Liver (tissue), 9 donors: ENCODE results near the gene TRAK2. TPM values are rescaled to one million over a fixed set of nuclear protein-coding genes. Genes with fewer than 3 reads are reported as not detected.
A peak's percentile ranks its signal among the peaks of the same experiment; 100 is the strongest.

Experiments used
- DNase-seq: peaks from one replicate; pipeline ENCODE4 v3.0.0-alpha.2; 2017; ENCODE audit warnings: low spot score
- H3K27ac ChIP-seq, 2 donors: one replicate each; pipeline ENCODE4 v1.7.0; 2013; ENCODE audit warnings: inconsistent platforms in 2 of 2, low read length in 2 of 2, control low read depth in 1 of 2, low read depth in 1 of 2, mild to moderate bottlenecking in 1 of 2
- H3K27me3 ChIP-seq, 4 donors: one replicate each; pipeline versions ENCODE4 v1.6.1 to v1.7.0; 2013; ENCODE audit warnings: low read length in 3 of 4, inconsistent platforms in 1 of 4, mild to moderate bottlenecking in 1 of 4, moderate library complexity in 1 of 4; ENCODE audit not compliant: control insufficient read depth in 4 of 4, insufficient read depth in 4 of 4
- H3K36me3 ChIP-seq, 4 donors: one replicate each; pipeline versions ENCODE4 v1.6.1 to v1.7.0; 2013; ENCODE audit warnings: low read length in 3 of 4, mild to moderate bottlenecking in 3 of 4, low read depth in 1 of 4, moderate library complexity in 1 of 4; ENCODE audit not compliant: control insufficient read depth in 4 of 4, insufficient read depth in 3 of 4
- H3K4me1 ChIP-seq, 4 donors: one replicate each; pipeline versions ENCODE4 v1.6.1 to v1.7.0; 2013; ENCODE audit warnings: low read length in 3 of 4, mild to moderate bottlenecking in 3 of 4, moderate library complexity in 1 of 4; ENCODE audit not compliant: control insufficient read depth in 4 of 4, insufficient read depth in 4 of 4
- H3K4me3 ChIP-seq, 3 donors: one replicate each; pipeline versions ENCODE4 v1.6.1 to v1.7.0; 2013; ENCODE audit warnings: low read length in 3 of 3, control low read depth in 1 of 3, low read depth in 1 of 3, mild to moderate bottlenecking in 1 of 3
- H3K9ac ChIP-seq, 2 donors: one replicate each; pipeline ENCODE4 v1.7.0; 2013; ENCODE audit warnings: low read length in 2 of 2, mild to moderate bottlenecking in 2 of 2, moderate library complexity in 2 of 2, control low read depth in 1 of 2, low read depth in 1 of 2
- H3K9me3 ChIP-seq, 4 donors: one replicate each; pipeline versions ENCODE4 v1.6.1 to v1.7.0; 2013; ENCODE audit warnings: low read length in 3 of 4; ENCODE audit not compliant: control insufficient read depth in 4 of 4
- ATF3 ChIP-seq: IDR thresholded peaks from 2 replicates; pipeline ENCODE4 v1.6.1; 2016; ENCODE audit warnings: antibody characterized with exemption
- EGR1 ChIP-seq, 2 donors: IDR thresholded peaks; 2 replicates each; pipeline ENCODE4 v1.6.1; 2016 to 2018; ENCODE audit warnings: antibody characterized with exemption in 2 of 2, low read depth in 2 of 2
- FOXA1 ChIP-seq: IDR thresholded peaks from 2 replicates; pipeline ENCODE4 v1.6.1; 2016; ENCODE audit warnings: antibody characterized with exemption
- FOXA2 ChIP-seq: IDR thresholded peaks from 2 replicates; pipeline ENCODE4 v1.6.1; 2016; ENCODE audit warnings: antibody characterized with exemption
- HNF4A ChIP-seq, 2 donors: conservative IDR thresholded peaks; 2 replicates each; pipeline ENCODE4 v1.6.1; 2016; ENCODE audit warnings: antibody characterized with exemption in 2 of 2, mild to moderate bottlenecking in 2 of 2
- HNF4G ChIP-seq: IDR thresholded peaks from 2 replicates; pipeline ENCODE4 v1.6.1; 2016; ENCODE audit warnings: antibody characterized with exemption
- JUND ChIP-seq, 2 donors: IDR thresholded peaks; 2 replicates each; pipeline ENCODE4 v1.6.1; 2016; ENCODE audit warnings: antibody characterized with exemption in 2 of 2
- MAX ChIP-seq: IDR thresholded peaks from 2 replicates; pipeline ENCODE4 v1.6.1; 2016; ENCODE audit warnings: antibody characterized with exemption
- NR2F2 ChIP-seq: IDR thresholded peaks from 2 replicates; pipeline ENCODE4 v1.6.1; 2016; ENCODE audit warnings: antibody characterized with exemption
- RAD21 ChIP-seq, 2 donors: IDR thresholded peaks; 2 replicates each; pipeline ENCODE4 v1.6.1; 2016; ENCODE audit warnings: antibody characterized with exemption in 2 of 2, mild to moderate bottlenecking in 2 of 2
- REST ChIP-seq: IDR thresholded peaks from 2 replicates; pipeline ENCODE4 v1.6.1; 2016; ENCODE audit warnings: antibody characterized with exemption, mild to moderate bottlenecking
- RXRA ChIP-seq, 2 donors: IDR thresholded peaks; 2 replicates each; pipeline ENCODE4 v1.6.1; 2017 to 2018; ENCODE audit warnings: antibody characterized with exemption in 2 of 2, mild to moderate bottlenecking in 1 of 2
- SP1 ChIP-seq: IDR thresholded peaks from 2 replicates; pipeline ENCODE4 v1.6.1; 2018; ENCODE audit warnings: antibody characterized with exemption, mild to moderate bottlenecking
- TAF1 ChIP-seq: conservative IDR thresholded peaks from 2 replicates; pipeline ENCODE4 v1.6.1; 2016; ENCODE audit warnings: antibody characterized with exemption, mild to moderate bottlenecking
- ZBTB33 ChIP-seq: IDR thresholded peaks from 2 replicates; pipeline ENCODE4 v1.6.1; 2016; ENCODE audit warnings: antibody characterized with exemption
- WGBS: extraction: QIAGEN DNeasy Blood & Tissue Kit; methylation state at CpG from one replicate; pipeline ENCODE4 v1.1.7; 2013; 5-methylcytosine and 5-hydroxymethylcytosine counted together
- polyA plus RNA-seq, 2 donors: library from polyadenylated mRNA; stranded (reverse) in 1 of 2; unstranded in 1 of 2; fragments of 200-250 nt in 1 of 2; fragments of >200 nt in 1 of 2; fragmentation: Nextera tagmentation in 1 of 2; extraction: Ambion mirVana in 1 of 2; gene quantifications; one replicate each; pipeline versions ENCODE4 v1.2.1 to v1.2.3, GENCODE V29; 2013 to 2015
- total RNA-seq, 2 donors: library from RNA; depleted of rRNA; stranded (reverse); fragments of >200 nt; gene quantifications; one replicate each; pipeline ENCODE4 v1.2.3, GENCODE V29; 2014
- TF ChIP-seq, protein P1 (sequence below): fragments of 150-350 bp; IDR thresholded peaks from 2 replicates; pipeline ENCODE4 v1.5.1; 2017; ENCODE audit warnings: improper control_type of control experiment, low read depth, low read length; ENCODE audit not compliant: missing input control
- donor health status: healthy.
- donor health status: healthy.
- donor health status: healthy.
- donor health status: healthy.
- donor health status: healthy.

Gene TRAK2
- total and polyA plus RNA-seq, 4 donors: 6.1 to 207 (median 12.4) TPM

DNA sequence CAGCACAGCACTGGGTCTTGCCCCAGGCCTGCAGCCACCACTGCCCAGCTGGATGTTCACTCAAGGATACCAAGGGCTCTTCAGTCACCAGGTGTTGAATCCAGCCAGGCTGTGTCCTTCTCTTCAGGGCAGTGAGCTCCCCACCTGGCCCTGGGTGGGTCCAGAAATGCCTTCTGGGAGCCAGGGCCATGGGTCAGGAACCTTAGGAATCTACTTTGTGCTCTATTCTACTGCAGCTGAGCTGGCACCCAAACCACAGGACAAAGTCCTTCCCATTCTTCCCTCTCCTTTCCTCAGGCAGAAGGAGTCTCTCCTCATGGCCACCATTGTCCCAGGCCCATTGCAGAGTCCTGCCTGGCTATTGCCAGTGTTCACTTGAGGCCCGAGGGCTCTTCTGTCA, 13.3 kb upstream of the TRAK2 start:
- Histone ChIP-seq H3K4me1 (no peaks in the 10 kb centered on the region), H3K9ac (no peak overlapping the region), H3K36me3 (peaks cover 0 to 58% (median 42%) of the 10 kb centered on the region in 4 donors), H3K27ac (no peak overlapping the region), H3K27me3 (no peaks in the 10 kb centered on the region), H3K4me3 (no peak overlapping the region), H3K9me3 (no peaks in the 10 kb centered on the region)
- 98% methylated on average over 1 of the region's 1 CpG for WGBS
- TF ChIP-seq ATF3: no peak
- TF ChIP-seq HNF4G: no peak
- TF ChIP-seq RAD21 (IDR thresholded peaks at IDR 0.05): no peak
- no peak for DNase-seq

DNA sequence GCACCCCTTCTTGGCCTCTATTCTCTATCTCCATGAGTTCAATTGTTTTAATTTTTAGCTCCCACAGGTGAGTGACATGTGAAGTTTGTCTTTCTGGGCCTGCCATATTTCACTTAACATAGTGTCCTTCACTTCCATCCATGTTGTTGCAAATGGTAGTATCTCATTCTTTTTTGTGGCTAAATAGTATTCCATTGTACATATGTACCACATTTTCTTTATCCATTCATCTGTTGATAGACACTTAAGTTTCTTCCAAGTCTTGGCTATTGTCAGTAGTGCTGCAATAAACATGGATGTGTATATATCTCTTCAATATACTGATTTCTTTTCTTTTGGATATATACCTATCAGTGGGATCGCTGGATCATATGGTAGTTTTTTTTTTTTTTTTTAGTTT, 9.3 kb upstream of the TRAK2 start:
- Histone ChIP-seq H3K9me3 (no peaks in the 10 kb centered on the region), H3K4me1 (peaks cover 0 to 23% (median 12%) of the 10 kb centered on the region in 4 donors), H3K36me3 (peaks cover 0 to 37% (median 27%) of the 10 kb centered on the region in 4 donors), H3K27ac (no peak overlapping the region), H3K9ac (no peak overlapping the region), H3K4me3 (no peak overlapping the region), H3K27me3 (no peaks in the 10 kb centered on the region)
- DNase-seq: no peak
- WGBS: 100% methylated on average over 1 of the region's 1 CpG
- TF ChIP-seq RAD21 (IDR thresholded peaks at IDR 0.05) (no peak), REST (no peak), JUND (IDR thresholded peaks at IDR 0.05) (no peak), FOXA1 (no peak), MAX (no peak), SP1 (no peak)
- TF ChIP-seq, protein P1, sequence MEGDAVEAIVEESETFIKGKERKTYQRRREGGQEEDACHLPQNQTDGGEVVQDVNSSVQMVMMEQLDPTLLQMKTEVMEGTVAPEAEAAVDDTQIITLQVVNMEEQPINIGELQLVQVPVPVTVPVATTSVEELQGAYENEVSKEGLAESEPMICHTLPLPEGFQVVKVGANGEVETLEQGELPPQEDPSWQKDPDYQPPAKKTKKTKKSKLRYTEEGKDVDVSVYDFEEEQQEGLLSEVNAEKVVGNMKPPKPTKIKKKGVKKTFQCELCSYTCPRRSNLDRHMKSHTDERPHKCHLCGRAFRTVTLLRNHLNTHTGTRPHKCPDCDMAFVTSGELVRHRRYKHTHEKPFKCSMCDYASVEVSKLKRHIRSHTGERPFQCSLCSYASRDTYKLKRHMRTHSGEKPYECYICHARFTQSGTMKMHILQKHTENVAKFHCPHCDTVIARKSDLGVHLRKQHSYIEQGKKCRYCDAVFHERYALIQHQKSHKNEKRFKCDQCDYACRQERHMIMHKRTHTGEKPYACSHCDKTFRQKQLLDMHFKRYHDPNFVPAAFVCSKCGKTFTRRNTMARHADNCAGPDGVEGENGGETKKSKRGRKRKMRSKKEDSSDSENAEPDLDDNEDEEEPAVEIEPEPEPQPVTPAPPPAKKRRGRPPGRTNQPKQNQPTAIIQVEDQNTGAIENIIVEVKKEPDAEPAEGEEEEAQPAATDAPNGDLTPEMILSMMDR: no peak

DNA sequence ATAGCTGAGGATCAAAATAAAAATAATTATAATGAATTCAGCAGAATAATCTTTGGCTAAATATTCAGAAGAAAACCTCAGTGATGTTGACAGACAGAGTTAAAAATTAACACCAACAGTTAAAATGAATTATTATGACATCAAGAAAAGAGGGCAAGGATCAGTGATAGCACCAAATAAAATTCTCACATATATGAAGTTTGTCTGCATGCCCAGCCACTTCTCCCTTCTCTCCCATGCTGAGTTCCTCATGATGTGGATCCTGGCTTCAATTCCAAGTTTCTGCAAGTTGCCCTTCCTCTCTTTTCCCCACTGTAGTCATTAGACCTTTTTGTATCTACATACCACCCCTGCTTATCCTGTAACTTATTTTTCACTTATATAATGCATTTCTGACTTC, 7.1 kb upstream of the TRAK2 start:
- H3K27me3 ChIP-seq: no peaks in the 10 kb centered on the region
- TF ChIP-seq SP1 (peak; percentile 12), EGR1 (IDR thresholded peaks at IDR 0.05; ENCODE audit: low read depth in 2 of 2) (no peak), FOXA1 (no peak), RXRA (IDR thresholded peaks at IDR 0.05) (no peak), JUND (IDR thresholded peaks at IDR 0.05) (no peak), FOXA2 (no peak), TAF1 (no peak), ZBTB33 (no peak), HNF4A (conservative IDR thresholded peaks at IDR 0.05) (peak; percentile 16 to 36), MAX (no peak), NR2F2 (no peak)
- TF ChIP-seq, protein P1: no peak
- H3K4me3 ChIP-seq: no peak overlapping the region
- H3K4me1 ChIP-seq: peaks cover 1 to 32% (median 17%) of the 10 kb centered on the region in 4 donors
- DNase-seq: no peak
- H3K9me3 ChIP-seq: no peaks in the 10 kb centered on the region
- no peak overlapping the region for H3K9ac ChIP-seq
- peaks cover 0 to 18% (median 12%) of the 10 kb centered on the region in 4 donors for H3K36me3 ChIP-seq
- no peak overlapping the region for H3K27ac ChIP-seq
